ENCODE measurements around the gene ADNP. TPM values are rescaled to one million over a fixed set of nuclear protein-coding genes. Genes with fewer than 3 reads are reported as not detected.

The ADNP gene
- polyA plus RNA-seq, 1 experiment, result 10.6 TPM

GRCh38 chr20:50953196-50953595 is 22.0 kb upstream of the ADNP start:
- DNase-seq (ENCODE audit: low read depth), result no peak
- POLR2A ChIA-PET, result no interaction called here
- Histone ChIP-seq H3K36me3 (ENCODE audit: control insufficient read depth, insufficient read depth, low read length) (peaks cover 9% of the 10 kb centered on the region), H3K27me3 (ENCODE audit: control insufficient read depth, insufficient read depth, low read length) (no peaks in the 10 kb centered on the region), H3K4me3 (ENCODE audit: low read depth, low read length) (no peak overlapping the region)
- no peak for TF ChIP-seq CTCF (IDR thresholded peaks at IDR 0.05; ENCODE audit: insufficient read depth, low read depth, low read length)
- CTCF ChIA-PET, result no interaction called here

- TF ChIP-seq CTCF (IDR thresholded peaks at IDR 0.05; ENCODE audit: insufficient read depth, low read depth, low read length), result no peak
- POLR2A ChIA-PET, result no interaction called here
- no peak overlapping the region for H3K4me3 ChIP-seq (ENCODE audit: low read depth, low read length)
- peaks cover 24% of the 10 kb centered on the region for H3K36me3 ChIP-seq (ENCODE audit: control insufficient read depth, insufficient read depth, low read length)
- DNase-seq (ENCODE audit: low read depth), result no peak
- CTCF ChIA-PET, result interaction anchor here (0.6 to 1.5 kb wide), 3 partner anchors 19 to 158 kb away, joined by 3 read pairs; no protein-coding TSS in a partner anchor
- no peaks in the 10 kb centered on the region for H3K27me3 ChIP-seq (ENCODE audit: control insufficient read depth, insufficient read depth, low read length)
These were observed 17.0 kb upstream of the ADNP start for GRCh38 chr20:50948132-50948785.

- no peak for TF ChIP-seq CTCF (IDR thresholded peaks at IDR 0.05; ENCODE audit: insufficient read depth, low read depth, low read length)
- H3K4me3 ChIP-seq (ENCODE audit: low read depth, low read length), result no peak overlapping the region
- peaks cover 23% of the 10 kb centered on the region for H3K36me3 ChIP-seq (ENCODE audit: control insufficient read depth, insufficient read depth, low read length)
- H3K27me3 ChIP-seq (ENCODE audit: control insufficient read depth, insufficient read depth, low read length), result no peaks in the 10 kb centered on the region
- ChIA-PET POLR2A (no interaction called here), CTCF (no interaction called here)
- no peak for DNase-seq (ENCODE audit: low read depth)
These were observed 11.8 kb upstream of the ADNP start for GRCh38 chr20:50943069-50943468.

- ChIA-PET CTCF (interaction anchor here (0.9 to 11.7 kb wide), 2 partner anchors 12 to 140 kb away, joined by 3 to 152 read pairs; partner anchors contain the start of gene BCAS4), POLR2A (no interaction called here)
- no peak for DNase-seq (ENCODE audit: low read depth)
These were observed 2.4 kb upstream of the ADNP start for GRCh38 chr20:50933589-50933988.

More at GRCh38 chr20:50933589-50933988, 2.4 kb upstream of the ADNP start:
- no peak for TF ChIP-seq CTCF (IDR thresholded peaks at IDR 0.05; ENCODE audit: insufficient read depth, low read depth, low read length)
- H3K4me3 ChIP-seq (ENCODE audit: low read depth, low read length), result no peak overlapping the region
- peaks cover 1% of the 10 kb centered on the region for H3K36me3 ChIP-seq (ENCODE audit: control insufficient read depth, insufficient read depth, low read length)
- H3K27me3 ChIP-seq (ENCODE audit: control insufficient read depth, insufficient read depth, low read length), result no peaks in the 10 kb centered on the region

Data from BJ (cell line).